HEK293 (cell line): ENCODE measurements around the gene EML1.

Experiments
- CTCF ChIA-PET: fragments of 350-600 bp; formaldehyde crosslinking; extraction: SDS; loops from one replicate; lab custom pipeline; 2021; ENCODE audit warnings: antibody characterized with exemption; lab: Yijun Ruan, JAX
- POLR2A ChIA-PET: fragments of 300-600 bp; formaldehyde crosslinking; extraction: SDS; loops from one replicate; lab custom pipeline; 2020; ENCODE audit warnings: antibody characterized with exemption, inconsistent platforms; lab: Yijun Ruan, JAX
- H3K27ac ChIP-seq: fragments of 200-500 bp; sonication (Bioruptor generic); 2 replicates; pipeline ENCODE4 v1.5.1; 2014; ENCODE audit warnings: low read depth, low read length, control low read depth, inconsistent platforms; ENCODE audit errors: extremely low read depth
- H3K36me3 ChIP-seq, 2 experiments: fragments of 200-500 bp in 1 of 2; sonication (Bioruptor generic) in 1 of 2; 1 replicate in 1 of 2; 2 replicates in 1 of 2; pipeline ENCODE4 v1.5.1; 2014 to 2017; ENCODE audit warnings: inconsistent platforms in 2 of 2, low read length in 2 of 2; ENCODE audit not compliant: control insufficient read depth in 2 of 2, insufficient read depth in 1 of 2
- H3K4me1 ChIP-seq: fragments of 200-500 bp; sonication (Bioruptor generic); 2 replicates; pipeline ENCODE4 v1.5.1; 2014; ENCODE audit warnings: mild to moderate bottlenecking, low read length, inconsistent platforms; ENCODE audit not compliant: control insufficient read depth, insufficient read depth
- H3K4me3 ChIP-seq: 2 replicates; pipeline ENCODE4 v1.5.1; 2011; ENCODE audit warnings: low read depth, mild to moderate bottlenecking, control low read depth, low read length, moderate library complexity
- H3K9me3 ChIP-seq: fragments of 200-500 bp; sonication (Bioruptor generic); 2 replicates; pipeline ENCODE4 v1.5.1; 2014; ENCODE audit warnings: low read depth, low read length, inconsistent platforms; ENCODE audit not compliant: control insufficient read depth, insufficient read depth
- ATF2 ChIP-seq: fragments of 450-650 bp; formaldehyde crosslinking; IDR thresholded peaks from 2 replicates; pipeline ENCODE4 v1.5.1; 2016; ENCODE audit warnings: missing biosample characterization, missing genetic modification characterization, low read depth
- BCL11A ChIP-seq: fragments of 450-650 bp; formaldehyde crosslinking; IDR thresholded peaks from 2 replicates; pipeline ENCODE4 v1.5.1; 2016; ENCODE audit warnings: low read depth, missing biosample characterization, missing genetic modification characterization
- BCL6B ChIP-seq: fragments of 450-650 bp; formaldehyde crosslinking; IDR thresholded peaks from 2 replicates; pipeline ENCODE4 v1.5.1; 2017; ENCODE audit warnings: missing biosample characterization, missing genetic modification characterization
- HOXC10 ChIP-seq: sonication (generic); formaldehyde crosslinking; IDR thresholded peaks from 2 replicates; pipeline ENCODE4 v1.8.1; 2023; ENCODE audit warnings: mild to moderate bottlenecking, missing genetic modification reagents
- KLF9 ChIP-seq: fragments of 450-650 bp; formaldehyde crosslinking; IDR thresholded peaks from 2 replicates; pipeline ENCODE4 v1.5.1; 2016; ENCODE audit warnings: missing biosample characterization, missing genetic modification characterization, low read depth
- MYNN ChIP-seq: fragments of 450-650 bp; formaldehyde crosslinking; IDR thresholded peaks from 2 replicates; pipeline ENCODE4 v1.5.1; 2016; ENCODE audit warnings: missing biosample characterization, missing genetic modification characterization, borderline replicate concordance
- PATZ1 ChIP-seq: fragments of 450-650 bp; formaldehyde crosslinking; IDR thresholded peaks from 2 replicates; pipeline ENCODE4 v1.5.1; 2016; ENCODE audit warnings: missing biosample characterization, missing genetic modification characterization
- SCRT2 ChIP-seq: fragments of 450-650 bp; formaldehyde crosslinking; IDR thresholded peaks from 2 replicates; pipeline ENCODE4 v1.5.1; 2016; ENCODE audit warnings: missing biosample characterization, missing genetic modification characterization
- SP2 ChIP-seq: fragments of 450-650 bp; formaldehyde crosslinking; IDR thresholded peaks from 2 replicates; pipeline ENCODE4 v1.5.1; 2016; ENCODE audit warnings: missing biosample characterization, missing genetic modification characterization
- ZNF121 ChIP-seq: fragments of 450-650 bp; formaldehyde crosslinking; IDR thresholded peaks from 2 replicates; pipeline ENCODE4 v1.5.1; 2016; ENCODE audit warnings: missing biosample characterization, missing genetic modification characterization
- ZNF140 ChIP-seq: fragments of 450-650 bp; formaldehyde crosslinking; IDR thresholded peaks from 2 replicates; pipeline ENCODE4 v1.5.1; 2016; ENCODE audit warnings: missing biosample characterization, missing genetic modification characterization
- ZNF280D ChIP-seq: fragments of 450-650 bp; formaldehyde crosslinking; IDR thresholded peaks from 2 replicates; pipeline ENCODE4 v1.5.1; 2016; ENCODE audit warnings: missing biosample characterization, missing genetic modification characterization
- ZNF324 ChIP-seq: fragments of 450-650 bp; formaldehyde crosslinking; IDR thresholded peaks from 2 replicates; pipeline ENCODE4 v1.5.1; 2016; ENCODE audit warnings: missing biosample characterization, missing genetic modification characterization
- ZNF354C ChIP-seq: fragments of 450-650 bp; formaldehyde crosslinking; IDR thresholded peaks from 2 replicates; pipeline ENCODE4 v1.5.1; 2016; ENCODE audit warnings: missing biosample characterization, missing genetic modification characterization, low read depth, borderline replicate concordance
- ZNF426 ChIP-seq: fragments of 450-650 bp; formaldehyde crosslinking; IDR thresholded peaks from 2 replicates; pipeline ENCODE4 v1.5.1; 2017; ENCODE audit warnings: missing biosample characterization, missing genetic modification characterization, mild to moderate bottlenecking, inconsistent platforms, moderate library complexity
- ZNF560 ChIP-seq: fragments of 450-650 bp; formaldehyde crosslinking; IDR thresholded peaks from 2 replicates; pipeline ENCODE4 v1.5.1; 2017; ENCODE audit warnings: missing biosample characterization, missing genetic modification characterization, borderline replicate concordance
- ZNF571 ChIP-seq: fragments of 450-650 bp; formaldehyde crosslinking; IDR thresholded peaks from 2 replicates; pipeline ENCODE4 v1.5.0; 2017; ENCODE audit warnings: missing biosample characterization, missing genetic modification characterization

Gene EML1

GRCh38 chr14:99931308-99931707 is 138.1 kb downstream of the EML1 start:
- no peak overlapping the region for H3K4me3 ChIP-seq
- no peak overlapping the region for H3K27ac ChIP-seq
- ChIA-PET CTCF (interaction anchor here (1.0 kb wide), 2 partner anchors 15 to 94 kb away, joined by 3 to 6 read pairs; no protein-coding TSS in a partner anchor), POLR2A (no interaction called here)
- H3K36me3 ChIP-seq: peaks cover 0 to 5% of the 10 kb centered on the region in 2 experiments; a peak in 1 of 3 replicates
- TF ChIP-seq SP2 (no peak), HOXC10 (CRISPR knock-in tag) (no peak), MYNN (tag by site-specific recombination) (no peak), ZNF280D (tag by site-specific recombination) (no peak), PATZ1 (tag by site-specific recombination) (no peak), KLF9 (tag by site-specific recombination) (no peak), ATF2 (tag by site-specific recombination) (no peak), BCL6B (tag by site-specific recombination) (no peak), ZNF426 (tag by site-specific recombination) (no peak), ZNF560 (tag by site-specific recombination) (no peak), ZNF324 (tag by site-specific recombination) (no peak), ZNF121 (tag by site-specific recombination) (no peak), ZNF354C (tag by site-specific recombination) (no peak), ZNF571 (tag by site-specific recombination) (no peak), BCL11A (no peak)
- no peaks in the 10 kb centered on the region for H3K4me1 ChIP-seq
- no peaks in the 10 kb centered on the region for H3K9me3 ChIP-seq

- CTCF ChIA-PET: interaction anchor here (0.7 to 1.6 kb wide), 2 partner anchors 11 to 206 kb away, joined by 6 to 7 read pairs; no protein-coding TSS in a partner anchor
- no peaks in the 10 kb centered on the region for H3K4me1 ChIP-seq
- TF ChIP-seq SCRT2 (tag by site-specific recombination): 0 out of 2 replicates have a peak, but pooled peaks have one; percentile 25
- no peak for TF ChIP-seq ZNF140 (tag by site-specific recombination)
- no peaks in the 10 kb centered on the region for H3K9me3 ChIP-seq
- H3K27ac ChIP-seq: no peak overlapping the region
- no peak overlapping the region for H3K4me3 ChIP-seq
- POLR2A ChIA-PET: no interaction called here
- peaks cover 0 to 48% of the 10 kb centered on the region in 2 experiments; a peak in 1 of 3 replicates for H3K36me3 ChIP-seq
Measured at GRCh38 chr14:99936056-99936455, 142.8 kb downstream of the EML1 start.
